Mucosa of gallbladder (tissue), 1 donor: ENCODE data around the gene PAWR. TPM values are rescaled to one million over a fixed set of nuclear protein-coding genes. Genes with fewer than 3 reads are reported as not detected.
"Not testable (repeated sequence)": the region's sequence is repeated elsewhere in the genome, so short reads cannot be mapped to it uniquely, and the experiment has no call there.

Experiments
- DNase-seq: peaks from one replicate; pipeline ENCODE4 v3.0.0-alpha.2; 2020; ENCODE audit warnings: low spot score
- total RNA-seq: library from RNA; stranded (reverse); gene quantifications from one replicate; pipeline ENCODE4 v1.2.1, GENCODE V29; 2021
- donor health status: DM: no; HTN: no; CAD: no.

PAWR gene
- total RNA-seq, 1 donor from 2014 or later: 123 TPM

GRCh38 chr12:79687711-79688260 is 3.0 kb downstream of the PAWR start:
- no peak for DNase-seq

- no peak for DNase-seq
Observed at GRCh38 chr12:79686171-79686570, 4.6 kb downstream of the PAWR start.

DNA sequence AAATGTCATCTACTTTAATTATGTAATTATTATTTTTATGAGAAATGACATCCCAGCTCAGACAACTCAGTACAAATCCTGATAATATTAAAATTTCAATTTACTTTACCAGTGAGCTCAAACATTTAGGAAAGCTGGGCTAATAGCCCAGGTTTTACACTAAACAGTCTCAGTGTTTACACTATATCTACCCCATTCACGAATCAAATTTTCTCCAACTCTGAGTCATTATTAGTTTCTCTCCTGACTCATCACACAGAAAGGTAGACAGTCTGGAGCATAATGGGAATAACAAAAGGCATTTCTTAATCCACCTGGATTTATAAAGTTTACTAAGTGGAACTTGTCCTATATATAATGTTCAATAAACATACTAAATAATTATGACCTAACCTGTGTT is 5.7 kb downstream of the PAWR start:
- DNase-seq: no peak

DNA sequence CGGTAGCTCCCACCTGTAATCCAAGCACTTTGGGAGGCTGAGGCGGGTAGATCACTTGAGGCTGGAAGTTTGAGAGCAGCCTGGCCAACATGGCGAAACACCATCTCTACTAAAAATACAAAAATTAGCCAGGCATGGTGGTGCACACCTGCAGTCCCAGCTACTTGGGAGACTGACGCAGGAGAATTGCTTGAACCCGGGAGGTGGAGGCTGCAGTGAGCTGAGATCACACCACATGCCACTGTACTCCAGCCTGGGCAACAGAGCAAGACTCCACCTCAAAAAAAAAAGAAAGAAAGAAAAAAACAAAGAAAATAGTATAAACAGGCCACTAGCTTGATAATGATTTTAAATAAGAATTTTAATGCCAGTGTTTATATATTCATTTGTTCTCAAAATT is 6.4 kb downstream of the PAWR start:
- DNase-seq: not testable (repeated sequence)

DNA sequence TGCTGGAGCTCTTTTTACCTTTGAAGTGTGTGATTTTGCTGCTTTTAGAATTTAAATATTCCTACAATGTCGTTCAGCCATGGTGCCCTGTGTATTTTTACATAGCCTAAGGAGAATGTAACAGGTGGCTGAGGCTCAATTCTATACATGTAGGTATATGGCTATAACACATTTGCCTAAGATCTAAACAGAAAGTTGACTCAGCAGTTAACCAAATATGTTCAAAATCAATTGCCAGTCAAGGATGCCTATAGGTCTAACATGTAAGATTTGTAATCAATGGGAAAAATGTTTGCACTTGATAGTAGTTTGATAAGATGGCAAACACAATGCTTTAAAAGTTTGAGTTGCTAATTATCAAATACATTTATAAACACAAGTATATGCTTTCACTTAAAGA is 8.2 kb downstream of the PAWR start:
- DNase-seq: no peak

- no peak for DNase-seq
Observed at GRCh38 chr12:79681008-79681590, 9.7 kb downstream of the PAWR start.

- DNase-seq: no peak
Observed at GRCh38 chr12:79680051-79680450, 10.7 kb downstream of the PAWR start.

DNA sequence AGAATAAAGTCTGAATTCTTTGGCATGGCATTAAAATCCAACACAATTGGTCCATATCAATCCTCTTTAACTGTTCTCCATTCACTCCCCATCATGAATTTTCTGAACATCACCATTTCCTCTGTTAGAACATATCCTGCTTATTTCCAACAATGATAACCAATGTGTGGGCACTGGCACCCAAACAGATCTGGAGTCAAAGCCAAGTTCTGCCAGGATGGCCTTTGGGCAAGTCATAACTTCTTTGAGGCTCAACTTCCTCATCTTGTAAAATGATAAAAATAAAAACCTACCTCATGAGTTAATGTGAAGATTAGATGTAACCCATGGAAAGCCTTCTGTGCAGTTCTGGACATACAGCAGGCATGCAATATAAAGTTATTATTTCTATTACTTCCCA is 12.5 kb downstream of the PAWR start:
- no peak for DNase-seq

DNA sequence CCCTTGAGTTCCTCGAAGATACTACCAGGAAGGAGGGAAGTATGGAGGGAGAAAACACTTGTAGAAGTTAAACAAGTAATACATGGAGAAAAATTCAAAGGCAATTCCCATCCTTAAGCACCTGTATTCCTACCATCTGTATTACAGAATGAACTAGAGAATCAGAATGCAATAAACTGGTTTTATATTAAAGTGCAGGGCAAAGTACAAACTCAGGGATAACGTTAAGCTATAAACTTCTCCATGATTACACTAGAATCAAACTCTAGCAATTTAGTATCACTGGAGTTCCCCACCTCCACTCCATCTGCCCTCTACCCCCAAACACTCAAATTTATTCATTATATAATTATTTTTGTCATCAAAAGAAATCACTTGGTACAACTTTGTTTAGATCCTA is 13.1 kb downstream of the PAWR start:
- DNase-seq: no peak

GRCh38 chr12:79676579-79676978 is 14.2 kb downstream of the PAWR start:
- DNase-seq: no peak

GRCh38 chr12:79674629-79675028 is 16.1 kb downstream of the PAWR start:
- DNase-seq: no peak

GRCh38 chr12:79673354-79673753 is 17.4 kb downstream of the PAWR start:
- no peak for DNase-seq

- no peak for DNase-seq
Observed at GRCh38 chr12:79668113-79668512, 22.7 kb downstream of the PAWR start.

DNA sequence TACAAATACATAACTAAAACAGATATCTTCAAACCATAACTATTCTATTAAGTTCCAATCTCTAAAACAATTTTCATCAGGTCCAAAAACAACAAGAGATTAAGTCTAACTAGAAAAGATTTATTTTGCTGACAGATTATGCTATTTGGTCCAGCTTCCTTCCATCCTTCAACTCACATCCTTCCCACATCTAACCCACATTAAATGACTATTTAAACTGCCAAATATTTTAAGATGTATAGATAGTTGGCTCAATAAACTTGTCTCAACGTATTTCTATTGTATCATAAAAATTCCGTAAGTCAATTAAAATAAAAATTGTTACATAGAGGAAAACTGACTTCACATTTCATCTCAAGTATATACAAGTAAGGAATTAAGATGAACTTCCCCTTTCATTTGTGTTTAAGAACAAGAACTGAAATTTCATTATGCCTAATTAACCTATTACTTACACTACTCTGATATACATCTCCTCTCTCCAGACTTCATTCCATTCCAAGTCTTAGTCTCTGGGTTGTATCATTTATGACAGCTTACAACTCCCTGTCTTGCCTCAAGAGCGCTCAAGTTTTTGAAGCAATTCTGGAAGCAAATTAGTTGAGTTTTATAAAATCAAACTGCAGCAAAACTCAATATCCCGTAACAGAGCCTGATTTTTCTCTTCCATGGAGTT is 25.4 kb downstream of the PAWR start:
- DNase-seq: no peak

- no peak for DNase-seq
Observed at GRCh38 chr12:79664518-79664917, 26.2 kb downstream of the PAWR start.

DNA sequence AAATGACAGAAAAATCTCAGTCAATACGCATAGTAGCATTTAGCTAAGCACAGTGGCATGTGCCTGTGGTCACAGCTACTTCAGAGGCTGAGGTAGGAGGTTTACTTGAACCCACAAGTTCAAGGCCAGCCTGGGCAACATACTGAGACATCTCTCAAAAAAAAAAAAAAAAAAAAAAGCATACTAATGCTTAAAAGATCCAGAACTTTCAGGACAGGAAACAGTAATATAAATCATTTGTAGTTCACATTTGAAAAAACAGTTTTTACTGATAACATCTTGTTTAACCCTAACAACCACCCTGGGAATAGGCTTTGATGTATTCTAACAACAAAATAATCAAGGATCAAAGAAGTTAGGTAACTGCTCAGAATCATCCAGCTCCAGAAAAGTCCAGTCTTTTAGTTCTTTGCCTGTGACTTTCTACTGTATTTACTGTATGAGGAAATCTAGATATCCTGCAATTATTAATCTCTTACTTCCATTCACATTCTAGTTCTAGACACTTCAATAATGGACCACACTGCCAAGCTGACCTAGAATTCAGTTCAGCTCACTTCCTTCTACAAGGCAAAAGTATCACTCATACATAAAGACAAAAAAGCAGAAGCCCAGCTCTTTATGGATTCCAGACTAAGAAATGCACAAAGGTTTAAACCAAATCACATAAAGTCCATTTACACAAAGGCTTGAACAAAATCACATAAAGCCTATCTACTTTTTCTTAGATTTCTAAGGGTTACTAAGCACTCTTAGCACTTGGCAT is 28.5 kb downstream of the PAWR start:
- DNase-seq: no peak

DNA sequence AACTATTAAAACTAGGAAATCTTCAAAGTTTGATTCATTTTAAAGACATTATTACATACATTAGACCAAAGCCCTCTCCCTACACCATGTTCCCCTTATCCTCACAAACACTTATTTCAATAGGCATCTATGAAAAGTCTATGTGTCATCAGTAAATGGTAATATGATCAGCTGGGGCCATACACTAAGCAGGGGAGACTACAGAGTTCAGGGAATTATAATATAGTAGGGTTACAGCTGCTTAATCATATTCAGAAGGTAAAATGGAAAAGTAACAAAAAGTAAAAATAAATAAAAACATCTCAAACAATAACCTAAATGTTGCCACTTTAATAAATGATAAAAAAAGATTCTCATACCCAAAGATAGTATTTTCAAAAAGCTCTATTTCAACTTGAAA is 29.1 kb downstream of the PAWR start:
- no peak for DNase-seq

GRCh38 chr12:79659961-79660431 is 30.8 kb downstream of the PAWR start:
- DNase-seq: no peak

- DNase-seq: no peak
Observed at GRCh38 chr12:79658221-79658620, 32.5 kb downstream of the PAWR start.

GRCh38 chr12:79657136-79657535 is 33.6 kb downstream of the PAWR start:
- DNase-seq: no peak

DNA sequence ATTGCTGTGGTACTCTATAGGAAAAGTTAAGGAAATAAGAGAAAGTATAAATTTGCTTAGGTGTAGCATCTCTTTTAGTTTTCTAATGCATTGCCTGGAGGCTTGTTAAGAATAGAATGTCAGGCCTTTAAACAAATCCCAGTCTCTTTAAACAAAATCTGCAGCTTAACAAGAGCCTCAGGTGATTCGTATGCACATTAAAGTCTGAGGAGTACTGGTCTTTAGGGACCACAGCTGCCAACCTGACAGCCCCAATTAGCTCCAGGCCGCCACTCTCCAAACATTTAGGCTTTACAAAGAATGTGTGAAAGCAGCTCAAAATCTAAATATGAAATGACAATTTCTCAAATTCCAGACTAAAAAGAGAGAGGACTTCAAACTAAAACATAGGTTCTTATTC is 35.7 kb downstream of the PAWR start:
- no peak for DNase-seq

DNA sequence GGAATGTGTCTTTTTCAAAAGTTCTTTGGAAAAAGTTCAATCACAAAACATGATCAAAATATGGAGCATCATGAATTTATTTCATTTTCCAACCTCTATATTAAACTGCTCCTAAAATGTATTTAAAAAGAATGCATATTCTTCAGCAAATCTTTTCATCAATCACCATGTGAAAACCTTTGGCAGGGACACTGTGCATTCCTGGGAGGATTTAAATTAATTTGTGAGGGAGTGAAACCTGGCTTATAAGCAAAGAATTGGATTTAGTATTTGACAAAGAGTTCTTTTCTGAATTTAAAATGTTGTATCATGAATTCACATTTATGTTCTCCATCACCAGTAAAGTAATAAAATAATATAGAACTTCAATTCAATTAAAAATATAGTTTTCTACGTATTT is 38.2 kb downstream of the PAWR start:
- no peak for DNase-seq

DNA sequence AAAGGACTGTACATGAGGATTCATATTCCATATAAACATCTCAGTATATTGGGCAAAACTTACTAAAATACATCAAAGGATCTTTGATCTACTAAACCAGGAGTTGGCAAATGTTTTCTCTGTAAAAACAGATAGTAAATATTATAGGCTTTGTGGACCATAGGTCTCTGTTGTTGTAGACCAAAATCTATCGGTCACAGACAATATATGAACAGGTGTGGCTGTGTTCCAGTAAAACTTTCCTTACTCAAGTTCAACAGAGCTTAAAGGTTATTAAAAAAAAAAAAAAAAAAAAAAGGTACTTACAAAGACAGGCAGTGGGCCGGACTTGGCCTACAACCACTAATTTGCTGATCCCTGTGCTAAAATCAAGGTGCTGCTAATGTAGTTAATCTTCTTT is 40.3 kb downstream of the PAWR start:
- DNase-seq: no peak
